CD8-positive, alpha-beta memory T cell (primary cell): ENCODE data around the gene NOD2. TPM values are rescaled to one million over a fixed set of nuclear protein-coding genes. Genes with fewer than 3 reads are reported as not detected.
A peak's percentile ranks its signal among the peaks of the same experiment; 100 is the strongest.

Experiments
- CTCF ChIA-PET: fragments of 350-600 bp; sonication (Branson Sonifier 250); formaldehyde crosslinking; loops from one replicate; lab custom pipeline; 2021; ENCODE audit warnings: antibody characterized with exemption; lab: Charles Lee
- POLR2A ChIA-PET: fragments of 350-600 bp; sonication (Branson Sonifier 250); formaldehyde crosslinking; loops from one replicate; lab custom pipeline; 2021; ENCODE audit warnings: antibody characterized with exemption; lab: Charles Lee
- DNase-seq, 5 donors: peaks; one replicate each; pipeline versions ENCODE4 v3.0.0 to v3.0.0-alpha.2; 2020 to 2022; ENCODE audit warnings: mixed read lengths in 1 of 5
- H3K27ac ChIP-seq: one replicate; pipeline ENCODE4 v1.7.0; 2013; ENCODE audit warnings: low read depth, mild to moderate bottlenecking, low read length, moderate library complexity
- H3K27me3 ChIP-seq: 2 replicates; pipeline ENCODE4 v1.7.0; 2013; ENCODE audit warnings: low read length, mild to moderate bottlenecking; ENCODE audit not compliant: insufficient read depth, poor library complexity, severe bottlenecking
- H3K36me3 ChIP-seq: 2 replicates; pipeline ENCODE4 v1.7.0; 2013; ENCODE audit warnings: mild to moderate bottlenecking, low read length, moderate library complexity; ENCODE audit not compliant: insufficient read depth
- H3K4me1 ChIP-seq: 2 replicates; pipeline ENCODE4 v1.7.0; 2013; ENCODE audit warnings: mild to moderate bottlenecking, low read length, moderate library complexity; ENCODE audit not compliant: insufficient read depth
- H3K4me3 ChIP-seq: 2 replicates; pipeline ENCODE4 v1.7.0; 2013; ENCODE audit warnings: mild to moderate bottlenecking, low read length
- H3K9me3 ChIP-seq: 2 replicates; pipeline ENCODE4 v1.7.0; 2013; ENCODE audit warnings: mild to moderate bottlenecking, low read length
- H3K27ac Mint-ChIP-seq, 8 donors: one replicate each; pipeline ENCODE4 v1.8.0; 2020 to 2021; ENCODE audit warnings: mixed read lengths in 8 of 8, mild to moderate bottlenecking in 6 of 8, inconsistent platforms in 3 of 8, moderate library complexity in 3 of 8
- H3K27me3 Mint-ChIP-seq, 2 donors: one replicate each; pipeline ENCODE4 v1.8.0; 2020 to 2021; ENCODE audit warnings: mixed read lengths in 2 of 2, mild to moderate bottlenecking in 1 of 2, moderate library complexity in 1 of 2
- H3K36me3 Mint-ChIP-seq, 3 donors: one replicate each; pipeline ENCODE4 v1.8.0; 2020 to 2021; ENCODE audit warnings: mixed read lengths in 3 of 3, inconsistent platforms in 1 of 3, mild to moderate bottlenecking in 1 of 3
- H3K4me1 Mint-ChIP-seq, 3 donors: one replicate each; pipeline ENCODE4 v1.8.0; 2020 to 2021; ENCODE audit warnings: mixed read lengths in 3 of 3, inconsistent platforms in 1 of 3, mild to moderate bottlenecking in 1 of 3
- H3K4me3 Mint-ChIP-seq, 7 donors: one replicate each; pipeline ENCODE4 v1.8.0; 2020 to 2021; ENCODE audit warnings: mixed read lengths in 7 of 7, mild to moderate bottlenecking in 6 of 7, moderate library complexity in 4 of 7, inconsistent platforms in 2 of 7
- H3K9me3 Mint-ChIP-seq, 5 donors: one replicate each; pipeline ENCODE4 v1.8.0; 2020 to 2022; ENCODE audit warnings: mixed read lengths in 5 of 5, mild to moderate bottlenecking in 3 of 5, moderate library complexity in 2 of 5, inconsistent platforms in 1 of 5
- polyA plus RNA-seq: library from polyadenylated mRNA; unstranded; fragments of 300-500 nt; fragmentation: Illumina TruSeq; gene quantifications from one replicate; pipeline ENCODE4 v1.2.3, GENCODE V29; 2021
- total RNA-seq, 2 experiments: library from RNA; stranded (reverse); gene quantifications; one replicate each; pipeline ENCODE4 v1.2.3, GENCODE V29; 2021

The NOD2 gene
- total and polyA plus RNA-seq, 3 experiments from 2014 or later, result 1.8 to 1.9 (median 1.8) TPM

DNA sequence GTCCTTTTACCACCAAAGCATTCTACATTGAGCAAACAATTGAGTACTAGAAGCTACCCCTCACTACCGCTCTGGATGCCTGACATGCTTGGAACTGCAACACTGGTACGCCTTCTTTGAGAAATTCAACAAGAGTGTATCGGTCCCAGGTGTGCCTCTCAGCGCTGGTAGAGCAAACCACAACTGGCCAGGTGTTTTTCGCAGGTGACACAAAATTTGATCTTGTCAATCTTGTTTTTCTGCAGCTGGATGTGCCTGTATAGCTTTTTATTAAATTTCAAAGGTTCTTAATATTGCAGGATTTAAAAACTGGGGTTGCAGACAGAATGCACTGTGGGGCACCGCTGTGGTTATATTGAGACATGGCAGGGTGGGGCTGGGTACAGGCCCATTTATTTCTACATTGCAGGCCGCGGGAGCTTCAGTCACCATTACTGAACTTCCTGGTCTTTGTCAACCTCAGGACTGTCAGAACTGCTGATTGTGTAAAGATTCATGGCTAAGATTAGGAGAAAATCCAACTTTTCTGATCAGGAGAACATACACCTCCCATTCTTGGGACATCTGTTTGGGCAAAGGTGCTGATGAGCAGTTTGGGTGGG, 7.8 kb upstream of the NOD2 start:
- Histone ChIP-seq H3K27me3 (no peaks in the 10 kb centered on the region), H3K9me3 (no peaks in the 10 kb centered on the region), H3K4me3 (no peak overlapping the region), H3K36me3 (no peaks in the 10 kb centered on the region), H3K27ac (no peak overlapping the region), H3K4me1 (peaks cover 54% of the 10 kb centered on the region)
- H3K27ac Mint-ChIP-seq, result peak overlapping the region; percentile 85 to 97 (median 93)
- H3K4me1 Mint-ChIP-seq, result peaks cover 51 to 61% (median 56%) of the 10 kb centered on the region in 3 donors
- peaks cover 0 to 6% (median 0%) of the 10 kb centered on the region in 3 donors for H3K36me3 Mint-ChIP-seq
- no peaks in the 10 kb centered on the region for H3K27me3 Mint-ChIP-seq
- no peaks in the 10 kb centered on the region for H3K9me3 Mint-ChIP-seq
- H3K4me3 Mint-ChIP-seq, result peak overlapping the region; percentile 33 to 78 (median 65)
- ChIA-PET CTCF (interaction anchor here (1.0 to 4.9 kb wide), 6 partner anchors 10 to 121 kb away, joined by 3 to 31 read pairs (median 5); no protein-coding TSS in a partner anchor), POLR2A (interaction anchor here (0.9 to 1.5 kb wide), 4 partner anchors 11 to 61 kb away, joined by 3 to 6 read pairs (median 4); no protein-coding TSS in a partner anchor)
- DNase-seq, result no peak

DNA sequence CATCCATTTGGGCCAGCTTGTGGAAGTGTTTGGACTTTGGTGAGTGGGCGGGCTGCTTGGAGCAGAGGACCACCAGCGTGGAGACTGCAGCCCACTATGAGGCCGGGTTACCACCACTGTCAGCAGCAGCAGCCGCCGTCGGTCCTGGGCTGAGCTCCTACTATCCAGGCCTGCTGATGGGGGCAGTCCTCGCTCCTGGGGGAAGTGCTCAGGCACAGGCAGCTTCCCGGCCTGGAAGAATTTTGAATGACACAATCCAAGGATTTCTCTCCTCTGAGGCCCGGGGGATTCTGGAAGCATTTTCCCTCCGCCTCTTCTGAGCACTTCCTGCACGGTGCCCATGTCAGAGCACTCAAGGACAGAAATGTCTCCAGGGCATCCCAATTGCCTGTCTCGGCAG, 5.3 kb upstream of the NOD2 start:
- no peaks in the 10 kb centered on the region for H3K36me3 Mint-ChIP-seq
- no peaks in the 10 kb centered on the region for H3K9me3 Mint-ChIP-seq
- Histone ChIP-seq H3K4me3 (no peak overlapping the region), H3K4me1 (peaks cover 35% of the 10 kb centered on the region), H3K36me3 (no peaks in the 10 kb centered on the region), H3K9me3 (no peaks in the 10 kb centered on the region), H3K27me3 (no peaks in the 10 kb centered on the region), H3K27ac (no peak overlapping the region)
- H3K4me3 Mint-ChIP-seq, result no peak overlapping the region
- ChIA-PET POLR2A (no interaction called here), CTCF (interaction anchor here (0.7 to 4.9 kb wide), 6 partner anchors 7 to 101 kb away, joined by 3 to 22 read pairs (median 3); no protein-coding TSS in a partner anchor)
- peaks cover 0 to 2% of the 10 kb centered on the region in 2 donors for H3K27me3 Mint-ChIP-seq
- peaks cover 41 to 50% (median 42%) of the 10 kb centered on the region in 3 donors for H3K4me1 Mint-ChIP-seq
- no peak for DNase-seq
- H3K27ac Mint-ChIP-seq, result no peak overlapping the region

DNA sequence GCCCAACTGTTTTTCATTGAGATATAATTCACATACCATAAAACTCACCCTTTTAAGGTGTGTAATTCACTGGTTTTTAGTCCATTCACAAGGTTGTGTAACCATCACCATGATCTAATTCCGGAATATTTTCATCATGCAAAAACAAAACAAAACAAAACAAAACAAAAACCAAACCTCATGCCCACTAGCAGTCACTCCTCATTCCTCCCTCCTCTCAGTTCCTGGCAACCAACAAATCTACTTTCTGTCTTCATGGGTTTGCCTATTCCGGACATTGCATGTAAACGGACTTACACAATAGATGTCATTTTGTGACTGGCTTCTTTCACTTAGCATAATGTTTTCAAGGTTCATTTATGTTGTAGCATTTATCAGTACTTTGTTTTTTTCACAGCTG, 4.5 kb upstream of the NOD2 start:
- peaks cover 31% of the 10 kb centered on the region for H3K4me1 ChIP-seq

GRCh38 chr16:50690177-50690576, 3.2 kb upstream of the NOD2 start:
- no peak overlapping the region for H3K4me3 Mint-ChIP-seq
- no peaks in the 10 kb centered on the region for H3K36me3 ChIP-seq
- POLR2A ChIA-PET, result no interaction called here
- peaks cover 35 to 46% (median 37%) of the 10 kb centered on the region in 3 donors for H3K4me1 Mint-ChIP-seq
- CTCF ChIA-PET, result interaction anchor here (1.0 kb wide), 1 partner anchor 9 kb away, joined by 3 read pairs; the partner anchor contains the start of gene SNX20
- H3K36me3 Mint-ChIP-seq, result peaks cover 0 to 3% (median under 1%) of the 10 kb centered on the region in 3 donors
- H3K4me1 ChIP-seq, result peaks cover 24% of the 10 kb centered on the region
- H3K9me3 Mint-ChIP-seq, result no peaks in the 10 kb centered on the region
- DNase-seq, result no peak
- no peak overlapping the region for H3K27ac ChIP-seq
- no peaks in the 10 kb centered on the region for H3K9me3 ChIP-seq
- no peak overlapping the region for H3K27ac Mint-ChIP-seq
- no peaks in the 10 kb centered on the region for H3K27me3 ChIP-seq
- H3K4me3 ChIP-seq, result no peak overlapping the region
- peaks cover 0 to 2% of the 10 kb centered on the region in 2 donors for H3K27me3 Mint-ChIP-seq

More for the DNA sequence above, 4.5 kb upstream of the NOD2 start:
- H3K27me3 ChIP-seq, result no peaks in the 10 kb centered on the region
- no peaks in the 10 kb centered on the region for H3K36me3 Mint-ChIP-seq
- H3K36me3 ChIP-seq, result no peaks in the 10 kb centered on the region
- peaks cover 0 to 2% of the 10 kb centered on the region in 2 donors for H3K27me3 Mint-ChIP-seq
- no peak for DNase-seq
- no peaks in the 10 kb centered on the region for H3K9me3 Mint-ChIP-seq
- peak overlapping the region in 1 of 8 donors; percentile 53 for H3K27ac Mint-ChIP-seq
- POLR2A ChIA-PET, result no interaction called here
- peaks cover 37 to 46% (median 37%) of the 10 kb centered on the region in 3 donors for H3K4me1 Mint-ChIP-seq
- H3K9me3 ChIP-seq, result no peaks in the 10 kb centered on the region
- H3K4me3 Mint-ChIP-seq, result no peak overlapping the region
- CTCF ChIA-PET, result no interaction called here
- H3K27ac ChIP-seq, result no peak overlapping the region
- H3K4me3 ChIP-seq, result no peak overlapping the region

DNA sequence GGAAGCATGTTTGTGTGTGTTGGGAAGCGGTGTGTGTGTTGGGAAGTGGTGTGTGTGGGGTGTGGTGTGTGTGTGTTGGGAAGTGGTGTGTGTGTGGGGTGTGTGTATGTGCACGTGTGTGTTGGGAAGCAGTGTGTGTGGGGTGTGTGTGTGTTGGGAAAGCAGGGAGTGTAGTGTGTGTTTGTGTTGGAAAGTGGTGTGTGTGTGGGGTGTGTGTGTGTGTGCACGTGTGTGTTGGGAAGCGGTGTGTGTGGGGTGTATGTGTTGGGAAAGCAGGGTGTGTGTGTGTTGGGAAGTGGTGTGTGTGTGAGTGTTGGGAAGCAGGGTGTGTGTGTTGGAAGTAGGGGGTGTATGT, 785 bp upstream of the NOD2 start:
- Histone ChIP-seq H3K36me3 (no peaks in the 10 kb centered on the region), H3K9me3 (no peaks in the 10 kb centered on the region), H3K4me3 (no peak overlapping the region), H3K27me3 (no peaks in the 10 kb centered on the region), H3K4me1 (peaks cover 33% of the 10 kb centered on the region), H3K27ac (no peak overlapping the region)
- peak overlapping the region in 5 of 8 donors; percentile 39 to 84 (median 53) for H3K27ac Mint-ChIP-seq
- peaks cover 0 to 3% (median 2%) of the 10 kb centered on the region in 3 donors for H3K36me3 Mint-ChIP-seq
- peaks cover 0 to 3% of the 10 kb centered on the region in 2 donors for H3K27me3 Mint-ChIP-seq
- no peak for DNase-seq
- CTCF ChIA-PET, result no interaction called here
- peak overlapping the region; percentile 67 to 84 (median 79) for H3K4me3 Mint-ChIP-seq
- no peaks in the 10 kb centered on the region for H3K9me3 Mint-ChIP-seq
- POLR2A ChIA-PET, result no interaction called here
- peaks cover 46 to 50% (median 47%) of the 10 kb centered on the region in 3 donors for H3K4me1 Mint-ChIP-seq

GRCh38 chr16:50694206-50694605, 800 bp downstream of the NOD2 start:
- H3K27me3 ChIP-seq, result no peaks in the 10 kb centered on the region
- peaks cover 2 to 3% (median 3%) of the 10 kb centered on the region in 3 donors for H3K36me3 Mint-ChIP-seq
- DNase-seq, result no peak
- H3K9me3 ChIP-seq, result no peaks in the 10 kb centered on the region
- peak overlapping the region; percentile 67 for H3K4me3 ChIP-seq
- ChIA-PET CTCF (interaction anchor here (1.4 to 4.0 kb wide), 2 partner anchors 8 to 112 kb away, joined by 4 to 22 read pairs; no protein-coding TSS in a partner anchor), POLR2A (interaction anchor here (0.9 kb wide), 1 partner anchor 47 kb away, joined by 3 read pairs; no protein-coding TSS in a partner anchor)
- H3K9me3 Mint-ChIP-seq, result no peaks in the 10 kb centered on the region
- H3K4me1 ChIP-seq, result peaks cover 47% of the 10 kb centered on the region
- no peaks in the 10 kb centered on the region for H3K36me3 ChIP-seq
- H3K27ac Mint-ChIP-seq, result peak overlapping the region in 7 of 8 donors; percentile 55 to 99 (median 86)
- peaks cover 0 to 3% of the 10 kb centered on the region in 2 donors for H3K27me3 Mint-ChIP-seq
- no peak overlapping the region for H3K27ac ChIP-seq
- peak overlapping the region; percentile 79 to 88 (median 80) for H3K4me3 Mint-ChIP-seq
- peaks cover 57 to 66% (median 62%) of the 10 kb centered on the region in 3 donors for H3K4me1 Mint-ChIP-seq

DNA sequence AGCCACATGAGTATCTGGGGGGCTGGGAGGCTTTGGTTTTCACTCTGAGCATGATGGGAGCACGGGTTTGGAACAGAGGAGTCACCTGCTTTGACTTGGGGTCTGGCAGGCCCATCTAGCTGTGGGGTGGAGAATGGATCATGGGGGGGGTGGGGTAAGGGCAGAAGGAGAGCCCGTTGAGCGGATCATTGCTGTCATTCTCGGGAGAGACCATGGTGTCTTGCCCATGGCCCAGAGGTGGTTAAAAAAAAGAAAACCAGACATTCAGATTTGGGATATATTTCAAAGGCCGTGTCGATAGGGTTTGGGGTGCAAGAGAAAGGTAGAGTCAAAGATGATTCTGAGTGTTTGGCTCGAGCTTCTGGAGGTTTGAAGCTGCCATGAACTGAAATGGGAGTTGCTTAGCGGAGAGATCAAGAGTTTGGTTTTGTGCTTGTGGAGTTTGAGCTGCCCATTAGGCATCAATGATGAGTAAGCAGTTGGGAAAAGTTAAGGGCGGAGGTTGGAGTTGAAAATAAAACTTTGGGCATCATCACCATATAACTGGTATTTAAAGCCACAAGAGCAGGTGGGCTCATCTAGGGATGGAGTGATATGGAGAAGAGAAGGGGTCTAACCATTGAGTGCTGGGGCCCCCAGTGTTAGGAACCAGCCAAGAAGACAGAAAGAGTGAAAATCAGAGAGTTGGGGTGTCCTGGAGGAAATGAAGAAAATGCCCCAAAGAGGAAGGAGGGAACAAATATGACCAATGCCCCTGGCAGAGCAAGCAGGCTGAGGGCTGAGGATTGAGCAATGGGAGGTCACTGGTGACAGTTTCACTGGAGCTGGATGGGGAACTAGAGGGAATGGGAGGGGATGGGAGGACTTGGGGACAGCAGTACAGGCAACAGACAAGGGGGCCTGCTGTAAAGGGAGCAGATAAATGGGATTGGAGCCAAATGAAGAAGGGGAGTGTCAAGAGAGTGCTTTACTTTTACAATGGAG, 1.9 kb downstream of the NOD2 start:
- H3K36me3 Mint-ChIP-seq, result peaks cover 2 to 3% (median 3%) of the 10 kb centered on the region in 3 donors
- Histone ChIP-seq H3K9me3 (no peaks in the 10 kb centered on the region), H3K27ac (no peak overlapping the region), H3K27me3 (no peaks in the 10 kb centered on the region), H3K36me3 (no peaks in the 10 kb centered on the region), H3K4me1 (peaks cover 57% of the 10 kb centered on the region), H3K4me3 (no peak overlapping the region)
- peak overlapping the region; percentile 18 to 99 (median 96) for H3K27ac Mint-ChIP-seq
- no peaks in the 10 kb centered on the region for H3K9me3 Mint-ChIP-seq
- H3K4me3 Mint-ChIP-seq, result peak overlapping the region in 6 of 7 donors; percentile 18 to 91 (median 76)
- peaks cover 0 to 3% of the 10 kb centered on the region in 2 donors for H3K27me3 Mint-ChIP-seq
- ChIA-PET CTCF (interaction anchor here (0.8 to 4.0 kb wide), 6 partner anchors 9 to 111 kb away, joined by 3 to 22 read pairs (median 4); partner anchors contain the start of gene CYLD), POLR2A (interaction anchor here (1.7 kb wide), 1 partner anchor 10 kb away, joined by 6 read pairs; no protein-coding TSS in a partner anchor)
- H3K4me1 Mint-ChIP-seq, result peaks cover 60 to 75% (median 71%) of the 10 kb centered on the region in 3 donors
- DNase-seq, result no peak
